Left lung (tissue), 10 donors: ENCODE measurements around the gene SLC16A4. TPM values are rescaled to one million over a fixed set of nuclear protein-coding genes. Genes with fewer than 3 reads are reported as not detected.

Source experiments
- ATAC-seq: fragments of 200-7000 bp; cut with Tn5 transposase; one replicate; pipeline ENCODE4 v1.9.1; 2020; ENCODE audit warnings: moderate library complexity
- DNase-seq, 4 donors: peaks; one replicate each; pipeline ENCODE4 v3.0.0-alpha.2; 2013 to 2020
- H3K27ac ChIP-seq, 2 donors: fragments of 200-600 bp; sonication (generic) in 1 of 2; one replicate each; pipeline versions ENCODE4 v1.5.0 to v1.8.0; 2020 to 2021
- H3K27me3 ChIP-seq, 2 donors: fragments of 200-600 bp; sonication (generic) in 1 of 2; one replicate each; pipeline versions ENCODE4 v1.5.0 to v1.8.0; 2020 to 2021
- H3K36me3 ChIP-seq, 2 donors: fragments of 200-600 bp; sonication (generic) in 1 of 2; one replicate each; pipeline versions ENCODE4 v1.5.0 to v1.8.0; 2020 to 2021
- H3K4me1 ChIP-seq, 2 donors: fragments of 200-600 bp; one replicate each; pipeline ENCODE4 v1.8.0; 2021
- H3K4me3 ChIP-seq, 2 donors: fragments of 200-600 bp; sonication (generic) in 1 of 2; one replicate each; pipeline versions ENCODE4 v1.5.0 to v1.8.0; 2020 to 2021; ENCODE audit warnings: mild to moderate bottlenecking in 1 of 2
- H3K9me3 ChIP-seq, 2 donors: fragments of 200-600 bp; sonication (generic) in 1 of 2; one replicate each; pipeline versions ENCODE4 v1.5.0 to v1.8.0; 2020 to 2021
- CTCF ChIP-seq, 2 donors: fragments of 200-600 bp; sonication (generic) in 1 of 2; IDR thresholded peaks; one replicate each; pipeline versions ENCODE4 v1.5.0 to v1.8.0; 2021; ENCODE audit warnings: antibody characterized with exemption in 2 of 2
- intact Hi-C, 2 donors: fragments of 100-400 bp; cut with DNase I; formaldehyde crosslinking; loops; one replicate each; pipeline versions ENCODE4 v1.11.2 to v1.14.2; 2022
- polyA plus RNA-seq, 6 donors: library from polyadenylated mRNA; unstranded; fragments of 120-200 nt; gene quantifications; one replicate each; pipeline ENCODE4 v1.2.1, GENCODE V29; 2013; ENCODE audit not compliant: insufficient read length in 6 of 6
- total RNA-seq, 2 donors: library from RNA; stranded (reverse); fragmentation: NEBNext Ultra II Directional; extraction: Animal tissue kit (Norgen Biotek cat#: 25700); gene quantifications; one replicate each; pipeline ENCODE4 v1.2.1, GENCODE V29; 2021
- donor health status: DM: no; HTN: yes; CAD: no.
- donor health status: DM: no; HTN: no; CAD: no.

The SLC16A4 gene
- total and polyA plus RNA-seq, 8 donors, result 6.1 to 40.5 (median 8.0) TPM

GRCh38 chr1:110383251-110383990 lies 7.4 kb downstream of the SLC16A4 start:
- no peak overlapping the region for H3K4me3 ChIP-seq
- DNase-seq (no peak), ATAC-seq (no peak)
- intact Hi-C loops, result no loop called here
- no peaks in the 10 kb centered on the region for H3K27me3 ChIP-seq
- peaks cover 0 to 19% of the 10 kb centered on the region in 2 donors for H3K36me3 ChIP-seq
- no peaks in the 10 kb centered on the region for H3K9me3 ChIP-seq
- H3K27ac ChIP-seq, result peak overlapping the region; percentile 5 to 48
- no peak for TF ChIP-seq CTCF (IDR thresholded peaks at IDR 0.05)
- H3K4me1 ChIP-seq, result peaks cover 0 to 24% of the 10 kb centered on the region in 2 donors

GRCh38 chr1:110380672-110381283 lies 10.0 kb downstream of the SLC16A4 start:
- no peaks in the 10 kb centered on the region for H3K27me3 ChIP-seq
- no peak for TF ChIP-seq CTCF (IDR thresholded peaks at IDR 0.05)
- no peak overlapping the region for H3K4me3 ChIP-seq
- no peaks in the 10 kb centered on the region for H3K9me3 ChIP-seq
- peak; percentile 89 for ATAC-seq
- H3K27ac ChIP-seq, result peak overlapping the region; percentile 72 to 88
- intact Hi-C loops, result no loop called here
- peak in 1 of 4 donors; percentile 37 for DNase-seq
- peaks cover 0 to 21% of the 10 kb centered on the region in 2 donors for H3K4me1 ChIP-seq
- H3K36me3 ChIP-seq, result peaks cover 0 to 41% of the 10 kb centered on the region in 2 donors

- peaks cover 0 to 4% of the 10 kb centered on the region in 2 donors for H3K4me1 ChIP-seq
- DNase-seq, result peak in 1 of 4 donors; percentile 19
- H3K4me3 ChIP-seq, result no peak overlapping the region
- no peak overlapping the region for H3K27ac ChIP-seq
- no peak for ATAC-seq
- TF ChIP-seq CTCF (IDR thresholded peaks at IDR 0.05), result no peak
- H3K36me3 ChIP-seq, result peaks cover 0 to 63% of the 10 kb centered on the region in 2 donors
- H3K9me3 ChIP-seq, result no peaks in the 10 kb centered on the region
- intact Hi-C loops, result no loop called here
- no peaks in the 10 kb centered on the region for H3K27me3 ChIP-seq
Observed at GRCh38 chr1:110375490-110375889, 15.3 kb downstream of the SLC16A4 start.

GRCh38 chr1:110370827-110371226 lies 20.0 kb downstream of the SLC16A4 start:
- peaks cover 0 to 26% of the 10 kb centered on the region in 2 donors for H3K36me3 ChIP-seq
- TF ChIP-seq CTCF (IDR thresholded peaks at IDR 0.05), result no peak
- no peak overlapping the region for H3K27ac ChIP-seq
- intact Hi-C loops, result no loop called here
- H3K27me3 ChIP-seq, result no peaks in the 10 kb centered on the region
- ATAC-seq (peak; percentile 57), DNase-seq (no peak)
- H3K9me3 ChIP-seq, result no peaks in the 10 kb centered on the region
- no peak overlapping the region for H3K4me3 ChIP-seq
- H3K4me1 ChIP-seq, result no peaks in the 10 kb centered on the region

- no peak for DNase-seq
- H3K4me1 ChIP-seq, result peaks cover 0 to 5% of the 10 kb centered on the region in 2 donors
- H3K27me3 ChIP-seq, result no peaks in the 10 kb centered on the region
- no peak overlapping the region for H3K27ac ChIP-seq
- peaks cover 0 to 19% of the 10 kb centered on the region in 2 donors for H3K36me3 ChIP-seq
- no peak for TF ChIP-seq CTCF (IDR thresholded peaks at IDR 0.05)
- no peak for ATAC-seq
- intact Hi-C loops, result no loop called here
- no peak overlapping the region for H3K4me3 ChIP-seq
- no peaks in the 10 kb centered on the region for H3K9me3 ChIP-seq
Observed at GRCh38 chr1:110364221-110364620, 26.6 kb downstream of the SLC16A4 start.
